Measurements from ENCODE around the gene OR9A4. TPM values are rescaled to one million over a fixed set of nuclear protein-coding genes. Genes with fewer than 3 reads are reported as not detected.

OR9A4 gene
- total RNA-seq, 1 experiment from 2014 or later, result not detected

DNA sequence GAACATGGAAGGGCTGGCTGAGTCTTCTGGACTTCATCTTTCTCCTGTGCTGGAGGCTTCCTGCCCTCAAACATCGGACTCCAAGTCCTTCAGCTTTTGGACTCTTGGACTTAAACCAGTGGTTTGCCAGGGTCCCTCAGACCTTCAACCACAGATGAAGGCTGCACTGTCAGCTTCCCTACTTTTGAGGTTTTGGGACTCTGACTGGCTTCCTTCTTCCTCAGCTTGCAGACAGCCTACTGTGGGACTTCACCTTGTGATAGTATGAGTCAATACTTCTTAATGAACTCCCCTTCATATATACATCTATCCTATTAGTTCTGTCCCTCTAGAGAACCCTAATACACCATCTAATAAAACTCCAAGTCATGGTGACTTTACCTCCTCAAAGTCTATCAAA lies 34.6 kb downstream of the OR9A4 start:
- Histone ChIP-seq H3F3A (ENCODE audit: low read length, unreplicated experiment) (no peaks in the 10 kb centered on the region), H3K27me3 (ENCODE audit: low read length) (no peaks in the 10 kb centered on the region), H3K36me3 (ENCODE audit: low read depth, low read length) (no peaks in the 10 kb centered on the region), H3K4me3 (ENCODE audit: low read length) (no peak overlapping the region), H3K4me2 (ENCODE audit: low read length) (no peak overlapping the region), H4K20me1 (ENCODE audit: low read length) (no peaks in the 10 kb centered on the region), H3K79me2 (ENCODE audit: low read length) (no peaks in the 10 kb centered on the region), H3K9ac (ENCODE audit: low read length) (no peak overlapping the region), H3K9me3 (ENCODE audit: low read length) (no peaks in the 10 kb centered on the region), H3K27ac (ENCODE audit: low read length) (no peak overlapping the region), H3K4me1 (ENCODE audit: insufficient read depth, low read length) (no peaks in the 10 kb centered on the region), H3K9me2 (replicated peaks; ENCODE audit: low read length) (no peaks in the 10 kb centered on the region), H2AFZ (ENCODE audit: low read length) (no peak overlapping the region)
- ATAC-seq (no peak), DNase-seq (no peak)
- intact Hi-C loops (cut with micrococcal nuclease), result no loop called here
- POLR2A ChIA-PET (ENCODE audit: unreplicated experiment), result no interaction called here
- CTCF ChIA-PET, result no interaction called here
- TF ChIP-seq CTCF (conservative IDR thresholded peaks at IDR 0.05; ENCODE audit: low read depth, low read length) (no peak), EZH2 (IDR thresholded peaks at IDR 0.05; ENCODE audit: low read length, unreplicated experiment) (no peak), EZH2phosphoT487 (IDR thresholded peaks at IDR 0.05; ENCODE audit: borderline replicate concordance, low read length) (no peak)
- BruUV-seq (replicated peaks), result no TSS peak

DNA sequence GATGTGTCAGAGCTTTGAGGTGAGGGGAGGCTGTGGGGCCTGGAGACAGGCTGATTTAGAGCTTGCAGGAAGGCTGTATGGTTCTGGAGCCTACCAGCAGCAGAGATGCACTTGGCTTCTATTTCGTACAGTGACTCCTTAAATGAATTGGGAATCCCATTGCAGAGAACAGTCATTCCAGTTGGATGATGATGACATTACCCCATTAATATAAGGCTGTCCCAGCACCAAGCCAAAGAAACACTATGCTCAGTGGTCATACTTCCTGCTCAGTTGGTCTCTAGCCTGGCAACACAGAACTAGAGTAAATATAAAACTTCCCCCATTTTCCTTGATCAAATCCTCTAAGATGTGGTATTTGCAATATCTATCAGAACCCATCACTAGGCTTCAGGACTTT lies 36.3 kb downstream of the OR9A4 start:
- Histone ChIP-seq H3K4me2 (ENCODE audit: low read length) (no peak overlapping the region), H3K9me3 (ENCODE audit: low read length) (no peaks in the 10 kb centered on the region), H3K9me2 (replicated peaks; ENCODE audit: low read length) (no peaks in the 10 kb centered on the region), H3F3A (ENCODE audit: low read length, unreplicated experiment) (no peaks in the 10 kb centered on the region), H2AFZ (ENCODE audit: low read length) (no peak overlapping the region), H4K20me1 (ENCODE audit: low read length) (no peaks in the 10 kb centered on the region), H3K4me3 (ENCODE audit: low read length) (no peak overlapping the region), H3K36me3 (ENCODE audit: low read depth, low read length) (no peaks in the 10 kb centered on the region), H3K79me2 (ENCODE audit: low read length) (no peaks in the 10 kb centered on the region), H3K27ac (ENCODE audit: low read length) (no peak overlapping the region), H3K27me3 (ENCODE audit: low read length) (0 out of 2 replicates have a peak, but pooled peaks cover 4% of the 10 kb centered on the region), H3K9ac (ENCODE audit: low read length) (no peak overlapping the region), H3K4me1 (ENCODE audit: insufficient read depth, low read length) (no peaks in the 10 kb centered on the region)
- no TSS peak for BruUV-seq (replicated peaks)
- no peak for DNase-seq
- CTCF ChIA-PET, result no interaction called here
- intact Hi-C loops (cut with micrococcal nuclease), result no loop called here
- TF ChIP-seq EZH2 (IDR thresholded peaks at IDR 0.05; ENCODE audit: low read length, unreplicated experiment), result no peak
- no peak for TF ChIP-seq CTCF (conservative IDR thresholded peaks at IDR 0.05; ENCODE audit: low read depth, low read length)
- no peak for TF ChIP-seq EZH2phosphoT487 (IDR thresholded peaks at IDR 0.05; ENCODE audit: borderline replicate concordance, low read length)
- POLR2A ChIA-PET (ENCODE audit: unreplicated experiment), result no interaction called here
- ATAC-seq, result no peak

- intact Hi-C loops (cut with micrococcal nuclease), result no loop called here
- ATAC-seq (no peak), DNase-seq (no peak)
- Histone ChIP-seq H3F3A (ENCODE audit: low read length, unreplicated experiment) (no peaks in the 10 kb centered on the region), H3K9me3 (ENCODE audit: low read length) (no peaks in the 10 kb centered on the region), H3K4me3 (ENCODE audit: low read length) (no peak overlapping the region), H3K79me2 (ENCODE audit: low read length) (no peaks in the 10 kb centered on the region), H3K9ac (ENCODE audit: low read length) (no peak overlapping the region), H3K9me2 (replicated peaks; ENCODE audit: low read length) (no peaks in the 10 kb centered on the region), H3K4me1 (ENCODE audit: insufficient read depth, low read length) (no peaks in the 10 kb centered on the region), H3K36me3 (ENCODE audit: low read depth, low read length) (no peaks in the 10 kb centered on the region), H3K27ac (ENCODE audit: low read length) (no peak overlapping the region), H3K27me3 (ENCODE audit: low read length) (peaks cover 13% of the 10 kb centered on the region; the same call in 1 of the 2 replicates), H4K20me1 (ENCODE audit: low read length) (no peaks in the 10 kb centered on the region), H2AFZ (ENCODE audit: low read length) (no peak overlapping the region), H3K4me2 (ENCODE audit: low read length) (no peak overlapping the region)
- POLR2A ChIA-PET (ENCODE audit: unreplicated experiment), result no interaction called here
- no peak for TF ChIP-seq EZH2phosphoT487 (IDR thresholded peaks at IDR 0.05; ENCODE audit: borderline replicate concordance, low read length)
- no peak for TF ChIP-seq EZH2 (IDR thresholded peaks at IDR 0.05; ENCODE audit: low read length, unreplicated experiment)
- no peak for TF ChIP-seq CTCF (conservative IDR thresholded peaks at IDR 0.05; ENCODE audit: low read depth, low read length)
- BruUV-seq (replicated peaks), result no TSS peak
- CTCF ChIA-PET, result no interaction called here
These were observed 38.1 kb downstream of the OR9A4 start for GRCh38 chr7:141954334-141954733.

Data from PC-3 (cell line).